ENCODE data around the gene LSM14A.
A peak's percentile ranks its signal among the peaks of the same experiment; 100 is the strongest.
"Not testable (repeated sequence)": the region's sequence is repeated elsewhere in the genome, so short reads cannot be mapped to it uniquely, and the experiment has no call there.

LSM14A gene

DNA sequence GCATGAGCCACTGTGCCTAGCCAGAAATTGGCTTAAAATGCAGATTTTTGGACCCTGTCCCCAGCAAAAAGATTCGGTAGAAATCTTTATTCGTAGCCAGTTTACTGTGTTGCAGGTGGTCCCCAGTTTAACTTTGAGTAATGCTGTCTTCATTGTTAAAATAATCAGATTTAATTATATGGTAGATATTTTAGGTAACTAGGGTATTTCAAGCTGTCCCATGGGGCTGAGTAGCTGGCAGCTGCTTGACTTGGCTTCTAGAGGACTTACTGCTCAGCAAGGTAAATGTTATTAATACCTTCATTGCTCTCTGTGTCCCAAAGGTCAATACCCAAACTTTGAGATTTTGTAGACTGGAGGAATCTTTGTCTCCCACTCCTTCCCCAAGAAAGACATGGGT, 21.1 kb downstream of the LSM14A start:
- DNase-seq = peak; percentile 75

DNA sequence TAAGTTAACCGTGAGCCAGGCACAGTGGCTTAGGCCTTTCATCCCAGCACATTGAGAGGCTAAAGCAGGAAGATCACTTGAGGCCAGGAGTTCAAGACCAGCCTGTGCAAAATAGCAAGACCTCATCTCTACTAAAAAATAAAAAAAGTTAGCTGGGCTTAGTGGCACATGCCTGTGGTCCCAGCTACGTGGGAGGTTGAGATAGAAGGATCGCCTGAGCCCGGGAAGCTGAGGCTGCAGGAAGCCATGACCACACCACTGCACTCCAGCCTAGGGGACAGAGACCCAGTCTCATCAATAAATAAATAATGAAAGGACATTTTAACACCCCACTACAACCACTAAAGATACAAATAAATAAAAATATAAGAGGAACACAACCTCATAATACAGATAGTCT, 21.6 kb downstream of the LSM14A start:
- DNase-seq = no peak

DNA sequence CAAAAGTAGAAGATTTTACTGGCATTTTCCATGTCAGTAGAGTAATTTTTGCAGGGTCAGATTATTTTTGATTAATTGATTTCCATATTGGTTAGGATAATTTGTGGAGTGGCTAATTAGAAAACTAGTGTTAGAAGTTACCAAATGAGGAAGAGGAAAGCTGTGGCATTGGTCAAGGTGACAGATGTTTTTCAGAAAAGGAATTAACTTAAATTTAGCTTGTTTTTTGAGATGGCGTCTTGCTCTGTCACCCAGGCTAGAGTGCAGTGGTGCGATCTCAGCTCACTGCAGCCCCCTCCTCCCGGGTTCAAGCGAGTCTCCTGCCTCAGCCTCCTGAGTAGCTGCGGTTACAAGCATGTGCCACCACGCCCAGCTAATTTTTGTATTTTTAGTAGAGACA, 28.8 kb downstream of the LSM14A start:
- no peak for DNase-seq

DNA sequence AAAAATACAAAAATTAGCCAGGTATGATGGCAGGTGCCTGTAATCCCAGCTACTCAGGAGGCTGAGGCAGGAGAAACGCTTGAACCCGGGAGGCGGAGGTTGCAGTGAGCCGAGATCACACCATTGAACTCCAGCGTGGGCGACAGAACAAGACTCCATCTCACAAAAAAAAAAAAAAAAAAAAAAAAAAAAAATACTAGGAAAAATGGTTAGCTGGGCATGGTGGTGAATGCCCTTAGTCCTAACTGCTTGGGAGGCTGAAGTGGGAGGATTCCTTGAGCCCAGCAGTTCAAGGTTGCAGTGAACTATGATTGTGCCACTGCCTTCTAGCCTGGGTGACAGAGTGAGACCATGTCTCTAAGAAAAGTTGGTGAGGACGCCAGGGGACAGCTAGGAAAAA, 33.0 kb downstream of the LSM14A start:
- not testable (repeated sequence) for DNase-seq

DNA sequence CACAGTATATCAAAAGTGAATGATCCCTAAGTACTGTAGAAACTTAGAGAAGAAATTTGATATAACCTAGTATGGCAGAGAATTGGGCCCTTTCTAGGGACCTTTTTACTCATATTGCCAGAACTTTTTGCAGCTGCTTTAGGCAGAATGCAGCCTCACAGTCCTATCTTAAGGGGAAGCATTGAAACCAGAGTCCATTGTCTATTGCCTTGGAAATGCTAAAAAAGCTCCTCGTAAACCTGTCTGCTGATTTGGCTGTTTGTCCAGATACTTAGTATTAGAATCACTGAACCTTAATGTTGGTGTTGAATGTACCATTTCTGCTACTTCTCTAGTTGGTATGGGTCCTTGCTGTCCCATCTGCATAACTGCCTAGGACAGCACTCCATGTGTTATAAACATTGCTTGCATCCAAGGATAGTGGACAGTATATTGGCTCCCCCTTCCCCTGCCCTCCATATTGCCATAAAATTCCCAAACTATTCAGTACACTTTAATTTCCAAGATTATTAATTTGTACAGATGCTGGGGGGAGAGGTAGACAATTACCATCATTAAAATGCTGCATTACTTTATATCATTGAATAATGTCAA, 36.1 kb downstream of the LSM14A start:
- no peak for DNase-seq

DNA sequence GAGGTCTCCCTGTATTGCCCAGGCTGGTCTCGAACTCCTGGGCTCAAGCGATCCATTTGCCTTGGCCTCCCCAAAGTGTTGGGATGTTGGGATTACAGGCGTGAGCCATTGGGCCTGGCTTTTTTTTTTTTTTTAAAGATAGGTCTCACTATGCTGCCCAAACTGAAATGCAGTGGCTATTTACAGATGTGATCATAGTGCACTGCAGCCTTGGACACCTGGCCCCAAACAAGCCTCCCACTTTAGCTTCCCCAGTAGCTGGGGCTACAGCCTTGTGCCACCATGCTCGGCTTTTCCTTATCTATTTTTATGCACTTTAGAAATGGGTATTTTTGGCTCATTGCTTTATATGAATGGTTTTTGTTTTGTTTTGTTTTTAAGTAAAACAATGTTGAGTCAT, 37.4 kb downstream of the LSM14A start:
- no peak for DNase-seq

DNA sequence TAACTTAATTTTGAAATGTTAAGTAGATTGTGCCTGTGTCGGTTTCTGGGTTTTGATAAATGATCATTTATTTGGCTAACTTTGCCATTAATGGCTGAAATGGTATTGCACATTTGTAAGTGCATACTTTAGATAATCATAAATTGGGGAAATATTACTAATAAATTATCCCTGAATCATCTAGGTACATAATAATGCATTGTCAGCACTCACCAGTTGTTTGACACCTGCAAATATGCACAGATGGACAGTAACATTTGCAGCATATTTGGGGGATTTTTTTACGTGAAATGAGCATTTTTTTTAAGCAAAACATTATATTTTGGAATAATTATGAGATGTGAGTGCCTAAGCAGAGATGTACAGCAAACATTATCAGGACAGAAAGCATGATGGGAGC, 41.0 kb downstream of the LSM14A start:
- no peak for DNase-seq

DNA sequence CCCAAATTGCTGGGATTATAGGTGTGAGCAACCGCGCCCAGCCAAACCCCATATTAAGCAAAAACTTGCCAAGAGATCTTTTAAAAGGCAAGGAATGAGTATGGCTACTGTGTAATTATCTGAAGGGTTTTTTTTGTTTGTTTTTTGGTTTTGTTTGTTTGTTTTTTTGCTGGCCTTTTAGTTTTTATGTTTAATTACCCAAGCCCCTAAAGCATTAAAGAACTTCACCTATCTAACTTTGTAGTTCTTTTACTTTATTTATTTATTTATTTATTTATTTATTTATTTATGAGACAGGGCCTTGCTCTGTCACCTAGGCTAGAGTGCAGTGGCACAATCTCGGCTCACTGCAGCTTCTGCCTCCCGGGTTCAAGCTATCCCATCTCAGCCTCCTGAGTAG, 41.7 kb downstream of the LSM14A start:
- no peak for DNase-seq

DNA sequence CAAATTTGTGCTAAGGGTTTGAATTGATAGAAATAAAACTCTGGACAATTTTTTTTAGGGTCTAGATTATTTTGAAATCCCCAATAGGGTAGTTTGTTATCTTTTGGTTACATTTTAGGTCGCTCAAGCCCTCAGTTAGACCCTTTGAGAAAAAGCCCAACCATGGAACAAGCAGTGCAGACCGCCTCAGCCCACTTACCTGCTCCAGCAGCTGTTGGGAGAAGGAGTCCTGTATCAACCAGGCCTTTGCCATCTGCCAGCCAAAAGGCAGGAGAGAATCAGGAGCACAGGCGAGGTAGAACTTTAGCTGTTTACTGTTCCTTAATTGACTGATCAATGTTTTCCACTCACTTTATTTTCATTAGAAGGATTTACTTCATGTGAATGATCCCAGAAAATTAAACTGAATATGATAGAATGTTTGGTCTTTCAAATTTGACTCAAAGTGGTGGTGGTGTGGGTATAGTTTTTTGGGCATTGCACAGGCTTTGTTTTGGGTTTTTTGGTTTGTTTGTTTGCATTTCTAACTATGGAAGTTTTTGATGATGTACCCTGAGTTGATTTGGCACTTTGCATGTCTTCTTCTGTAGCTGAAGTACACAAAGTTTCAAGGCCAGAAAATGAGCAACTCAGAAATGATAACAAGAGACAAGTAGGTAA, 42.8 kb downstream of the LSM14A start:
- no peak for DNase-seq

DNA sequence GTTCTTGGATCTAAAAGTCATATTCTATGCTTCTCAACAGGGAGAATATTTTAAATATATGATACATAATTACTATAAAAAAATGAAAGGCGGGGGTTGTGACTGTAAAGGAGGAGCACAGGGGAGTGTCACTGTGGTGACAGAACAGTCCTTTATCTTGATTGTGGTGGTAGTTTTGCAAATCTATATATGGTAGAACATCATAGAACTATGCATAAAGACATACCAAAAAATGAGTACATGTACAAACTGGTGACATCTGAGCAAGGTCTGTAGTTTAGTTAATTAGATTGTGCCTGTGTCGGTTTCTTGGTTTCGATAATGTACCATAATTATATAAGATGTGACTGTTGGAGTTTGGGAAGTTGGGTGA, 43.3 kb downstream of the LSM14A start:
- no peak for DNase-seq

DNA sequence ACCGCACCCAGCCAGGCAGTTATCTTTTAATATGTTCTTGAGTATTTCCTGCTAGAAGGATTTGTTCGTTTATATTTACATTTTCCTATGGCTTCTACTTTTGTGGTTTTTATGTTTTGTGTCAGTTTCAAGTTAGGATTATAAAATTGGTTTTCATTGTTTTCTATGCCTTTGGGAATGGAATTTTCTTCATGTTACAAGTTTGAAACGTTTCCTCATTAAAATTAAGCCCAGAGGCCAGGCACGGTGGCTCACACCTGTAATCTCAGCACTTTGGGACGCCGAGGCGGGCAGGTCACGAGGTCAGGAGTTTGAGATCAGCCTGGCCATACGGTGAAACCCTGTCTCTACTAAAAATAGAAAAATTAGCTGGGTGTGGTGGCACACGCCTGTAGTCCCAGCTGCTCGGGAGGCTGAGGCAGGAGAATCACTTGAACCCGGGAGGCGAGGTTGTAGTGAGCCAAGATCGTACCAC, 44.5 kb downstream of the LSM14A start:
- not testable (repeated sequence) for DNase-seq

DNA sequence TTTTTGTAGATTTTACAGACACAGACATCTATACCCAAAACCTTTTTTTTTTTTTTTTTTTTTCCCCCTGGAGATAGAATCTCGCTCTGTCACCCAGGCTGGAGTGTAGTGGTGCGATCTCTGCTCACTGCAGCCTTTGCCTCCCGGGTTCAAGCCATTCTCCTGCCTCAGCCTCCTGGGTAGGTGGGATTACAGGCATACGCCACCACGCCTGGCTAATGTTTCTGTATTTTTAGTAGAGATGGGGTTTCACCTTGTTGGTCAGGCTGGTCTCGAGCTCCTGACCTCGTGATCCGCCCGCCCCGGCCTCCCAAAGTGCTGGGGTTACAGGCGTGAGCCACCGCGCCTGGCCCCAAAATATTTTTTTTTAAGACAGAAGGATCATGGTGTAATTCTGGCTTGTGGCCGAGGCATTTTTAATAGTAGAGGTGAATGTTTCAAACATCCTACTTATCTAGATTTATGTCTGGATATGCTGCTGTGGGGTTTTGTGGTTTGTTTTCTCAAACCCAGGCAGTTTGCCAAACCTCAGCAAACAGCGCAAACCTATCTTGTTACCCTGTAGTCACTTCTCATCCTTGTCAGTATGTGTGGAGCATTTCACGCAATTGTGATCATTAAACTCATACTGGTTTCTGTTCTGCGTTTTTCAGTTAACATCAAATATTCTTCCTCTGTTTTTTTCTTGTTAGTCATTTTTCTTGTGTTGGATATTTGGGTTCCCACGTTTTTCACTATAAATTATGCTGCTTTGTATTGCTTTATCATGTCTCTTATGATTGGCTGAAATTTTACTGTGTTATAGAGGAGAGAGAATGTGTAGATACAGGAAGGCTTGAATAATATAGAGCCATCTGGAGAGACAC, 45.9 kb downstream of the LSM14A start:
- peak; percentile 50 for DNase-seq

DNA sequence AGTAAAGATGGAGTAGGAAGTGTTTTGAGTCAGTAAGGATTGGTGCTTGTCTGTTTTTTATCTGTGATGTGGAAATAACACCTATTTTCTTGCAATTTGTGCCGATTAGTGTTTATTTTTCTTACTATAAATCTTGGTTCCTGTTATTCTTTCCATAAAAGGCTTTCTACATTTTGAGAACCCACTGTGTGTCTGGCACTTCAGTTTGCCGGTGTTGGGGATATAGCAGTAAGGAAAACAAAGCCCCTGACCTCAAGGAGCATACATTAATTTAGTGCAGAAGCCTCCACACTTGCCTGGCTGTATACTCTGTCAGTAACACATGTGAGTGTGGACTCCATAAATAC, 46.5 kb downstream of the LSM14A start:
- DNase-seq = no peak

DNA sequence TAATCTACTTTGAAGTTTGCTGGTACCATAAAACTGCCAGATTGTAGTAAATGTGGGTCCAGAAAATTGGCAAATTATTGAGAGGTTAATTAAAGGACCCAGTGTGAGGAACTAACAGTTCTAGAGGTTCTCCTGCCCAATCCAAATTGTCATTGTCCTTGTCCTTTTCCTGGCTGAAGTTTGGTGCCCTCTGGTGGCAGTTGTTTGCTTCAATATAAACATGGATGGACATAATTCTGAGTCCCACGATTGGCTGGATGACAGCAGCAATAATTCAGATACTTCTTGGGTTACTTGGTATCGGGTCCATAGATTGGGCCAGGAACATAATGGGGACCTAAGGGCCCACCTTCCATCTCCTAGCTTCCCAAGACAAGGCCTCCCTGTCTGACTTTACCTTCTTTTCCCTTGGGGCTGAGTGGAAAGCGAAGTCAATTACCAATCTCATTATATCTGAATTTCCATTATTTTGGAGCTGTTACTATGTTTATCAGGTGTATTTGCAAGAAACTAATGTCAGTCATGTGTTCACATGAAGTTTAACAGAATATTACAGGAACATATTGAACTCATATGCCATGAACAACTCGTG, 48.3 kb downstream of the LSM14A start:
- peak; percentile 63 for DNase-seq

DNA sequence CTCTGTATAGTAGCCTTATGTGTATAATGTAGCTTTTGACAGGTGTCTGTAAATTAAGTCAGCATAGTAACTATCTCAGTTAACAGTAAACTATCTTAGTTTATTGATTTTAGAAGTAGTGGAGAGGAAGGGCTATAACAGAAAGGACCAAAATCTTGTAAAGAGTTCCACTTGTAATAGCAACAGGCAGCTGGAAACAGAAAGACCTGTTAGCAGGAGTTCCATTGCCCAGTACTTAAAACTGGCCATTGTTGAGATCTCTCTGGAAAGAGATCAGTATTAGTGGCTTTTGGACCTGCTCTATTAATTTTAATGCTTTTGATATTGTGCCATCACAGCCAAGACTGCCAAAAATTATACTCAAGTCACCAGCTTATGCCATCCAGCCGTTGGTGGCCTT, 50.1 kb downstream of the LSM14A start:
- DNase-seq = no peak

DNA sequence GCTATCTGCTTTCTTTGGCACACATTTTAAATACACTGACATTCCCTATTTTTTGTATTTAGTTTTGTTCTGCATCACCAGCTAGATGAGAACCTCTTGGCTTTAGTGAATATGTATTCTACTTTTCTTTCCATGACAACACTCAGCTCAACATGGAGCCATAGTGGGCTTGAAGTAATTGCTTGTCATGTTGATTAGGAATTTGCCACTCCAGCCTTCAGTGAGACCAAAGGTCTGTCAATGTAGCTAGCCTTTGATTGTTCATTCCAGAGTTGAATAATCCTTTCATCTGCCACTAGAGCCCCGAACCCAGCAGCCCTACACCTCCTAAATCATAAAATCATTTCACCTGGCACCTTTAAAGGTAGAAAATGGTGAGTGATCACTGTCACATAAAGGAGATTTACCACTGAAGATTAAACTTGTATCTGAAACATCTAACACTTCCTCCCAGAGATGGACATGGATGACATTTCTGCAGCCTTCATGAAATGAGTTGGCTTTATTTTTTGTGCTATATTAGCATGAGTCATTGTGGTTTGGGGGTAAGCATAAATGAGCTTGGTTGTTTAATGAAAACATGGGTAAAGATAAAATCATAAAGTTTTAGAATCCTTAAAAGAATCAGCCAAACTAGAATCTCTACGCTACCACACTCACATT, 52.8 kb downstream of the LSM14A start:
- no peak for DNase-seq

DNA sequence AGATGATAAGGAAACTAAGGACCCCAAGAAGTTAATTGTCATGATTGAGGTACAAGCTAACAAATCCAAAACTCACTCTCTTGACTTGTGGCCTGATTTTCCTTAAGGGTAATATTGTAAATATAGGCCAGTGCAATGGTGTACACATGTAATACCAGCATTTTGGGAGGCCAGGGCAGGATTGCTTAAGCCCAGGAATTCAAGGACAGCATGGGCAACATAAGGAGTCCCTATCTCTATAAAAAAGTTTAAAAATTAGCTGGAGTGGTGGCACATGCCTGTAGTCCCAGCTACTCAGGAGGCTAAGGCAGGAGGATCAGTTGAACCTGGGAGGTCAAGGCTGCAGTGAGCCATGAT, 53.3 kb downstream of the LSM14A start:
- DNase-seq = no peak

DNA sequence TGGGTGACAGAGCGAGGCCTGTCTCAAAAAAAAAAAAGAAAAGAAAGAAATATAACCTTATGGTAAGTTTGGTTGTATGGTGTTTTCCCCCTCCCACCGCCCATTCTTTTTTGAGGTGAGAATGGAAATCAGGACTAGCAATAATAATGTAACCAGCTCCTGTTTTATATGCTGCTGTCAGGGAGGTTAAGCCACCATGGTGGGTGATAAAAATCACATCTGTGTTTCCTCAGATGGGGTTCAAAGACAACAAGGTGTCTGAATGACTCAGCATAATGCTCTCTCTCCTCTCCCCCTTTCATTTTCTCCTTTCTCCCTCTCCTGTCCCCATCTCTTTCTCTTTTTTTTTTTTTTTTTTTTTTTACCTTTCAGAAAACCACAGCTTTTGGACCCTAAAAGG, 53.7 kb downstream of the LSM14A start:
- DNase-seq = no peak

DNA sequence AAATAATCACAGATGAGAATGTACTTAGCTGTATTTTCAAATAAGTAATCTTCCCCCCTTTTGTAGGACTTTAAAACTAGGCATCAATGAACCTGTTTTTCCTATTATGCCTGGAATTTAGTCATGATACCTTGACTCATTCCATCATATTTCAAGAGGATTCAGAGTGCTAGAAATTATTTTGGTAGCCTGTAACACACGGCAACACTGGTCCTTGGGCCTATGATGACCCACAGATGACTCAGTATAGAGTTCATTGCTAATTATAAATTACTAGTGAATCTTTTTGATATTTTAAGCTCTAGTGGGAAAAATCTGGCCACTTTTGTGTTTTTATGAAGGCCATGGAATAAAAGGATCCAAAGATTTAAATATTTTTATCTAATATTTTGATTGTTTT, 56.0 kb downstream of the LSM14A start:
- DNase-seq = no peak

DNA sequence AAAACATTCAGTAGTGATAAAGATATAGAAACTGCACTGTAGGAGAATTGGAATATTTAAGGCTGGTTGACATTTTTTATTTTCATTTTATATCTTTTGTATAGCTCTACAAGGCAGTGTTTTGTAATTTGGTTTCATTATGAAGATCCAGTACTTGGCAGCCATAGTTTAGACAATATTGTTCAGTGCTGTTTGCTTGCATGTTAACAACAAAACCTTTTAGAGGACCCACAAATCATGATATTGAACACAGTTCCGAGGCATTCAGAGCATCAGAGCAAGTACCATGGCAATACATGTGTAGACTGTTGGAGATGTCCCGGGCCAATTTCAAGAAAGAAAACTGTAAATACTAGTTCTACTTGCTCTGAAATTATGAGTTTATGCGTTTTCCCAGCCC, 56.5 kb downstream of the LSM14A start:
- no peak for DNase-seq

DNA sequence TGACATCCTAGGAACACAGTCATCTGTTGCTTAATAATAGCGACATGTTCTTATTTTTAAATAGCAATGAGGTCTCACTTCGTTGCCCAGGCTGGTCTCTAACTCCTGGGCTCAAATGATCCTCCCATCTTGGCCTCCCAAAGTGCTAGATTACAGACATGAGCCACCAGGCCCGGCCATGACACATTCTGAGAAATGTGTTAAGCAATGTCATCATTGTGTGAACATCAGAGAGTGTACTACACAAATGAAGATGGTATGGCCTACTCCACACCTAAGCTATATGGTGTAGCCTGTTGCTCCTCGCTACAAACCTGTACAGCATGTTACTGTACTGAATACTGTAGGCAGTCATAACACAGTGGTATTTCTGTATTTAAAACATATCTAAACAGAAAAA, 57.4 kb downstream of the LSM14A start:
- no peak for DNase-seq

DNA sequence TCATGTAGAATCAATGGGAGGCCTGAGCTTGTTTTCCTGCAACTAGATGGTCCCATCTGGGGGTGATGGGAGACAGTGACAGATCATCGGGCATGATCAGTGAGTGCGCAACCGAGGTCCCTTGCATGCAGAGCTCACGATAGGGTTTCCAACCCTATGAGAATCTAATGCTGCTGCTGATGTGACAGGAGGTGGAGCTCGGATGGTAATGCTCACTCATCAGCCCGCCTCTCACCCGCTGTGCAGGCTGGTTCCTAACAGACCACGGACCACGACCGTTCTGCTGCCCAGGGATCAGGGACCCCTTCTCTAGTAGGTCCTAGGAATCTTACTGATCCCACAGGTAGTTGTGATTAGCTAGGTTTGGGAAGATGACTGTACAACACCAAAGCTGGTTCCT, 58.5 kb downstream of the LSM14A start:
- no peak for DNase-seq

DNA sequence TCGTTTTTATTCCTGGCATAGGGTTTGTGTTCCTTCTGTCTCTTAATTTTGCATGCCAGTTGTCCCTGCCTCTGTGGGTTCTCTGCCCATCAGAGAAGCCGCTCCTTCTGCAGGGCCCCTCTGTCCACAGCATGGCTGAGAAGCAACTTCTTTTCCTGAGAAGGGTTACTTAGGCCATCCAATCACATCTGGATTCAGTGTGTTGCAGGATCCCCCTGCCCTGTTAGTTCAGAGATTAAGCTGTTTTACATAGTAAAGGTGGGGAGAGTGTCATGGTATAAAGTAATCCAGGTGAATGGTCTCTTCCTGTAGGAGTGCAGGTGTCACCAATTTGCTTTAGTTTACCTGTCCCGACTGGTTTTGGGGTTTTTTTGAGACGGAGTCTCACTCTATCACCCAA, 59.1 kb downstream of the LSM14A start:
- no peak for DNase-seq
